Stimulated activated CD8-positive, alpha-beta memory T cell treated with anti-CD3 and anti-CD28 coated beads, Interleukin-7, amount 100 ng/mL, for 1 hour (primary cell): ENCODE measurements around the gene ENO4.

Experiments used
- DNase-seq, 2 donors: peaks; one replicate each; pipeline ENCODE4 v3.0.0-alpha.2; 2020; ENCODE audit warnings: low read depth in 2 of 2

Gene ENO4, protein sequence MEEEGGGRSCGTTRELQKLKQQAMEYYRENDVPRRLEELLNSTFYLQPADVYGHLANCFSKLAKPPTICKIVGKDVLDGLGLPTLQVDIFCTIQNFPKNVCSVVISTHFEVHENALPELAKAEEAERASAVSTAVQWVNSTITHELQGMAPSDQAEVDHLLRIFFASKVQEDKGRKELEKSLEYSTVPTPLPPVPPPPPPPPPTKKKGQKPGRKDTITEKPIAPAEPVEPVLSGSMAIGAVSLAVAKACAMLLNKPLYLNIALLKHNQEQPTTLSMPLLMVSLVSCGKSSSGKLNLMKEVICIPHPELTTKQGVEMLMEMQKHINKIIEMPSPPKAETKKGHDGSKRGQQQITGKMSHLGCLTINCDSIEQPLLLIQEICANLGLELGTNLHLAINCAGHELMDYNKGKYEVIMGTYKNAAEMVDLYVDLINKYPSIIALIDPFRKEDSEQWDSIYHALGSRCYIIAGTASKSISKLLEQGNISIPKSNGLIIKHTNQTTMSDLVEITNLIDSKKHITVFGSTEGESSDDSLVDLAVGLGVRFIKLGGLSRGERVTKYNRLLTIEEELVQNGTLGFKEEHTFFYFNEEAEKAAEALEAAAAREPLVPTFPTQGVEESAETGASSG

GRCh38 chr10:116849248-116850057 is at the start of gene ENO4:
ENO4 (plus strand) TSS chr10:116849499; CDS start chr10:116849567, 68 bp downstream.
- no peak for DNase-seq

- DNase-seq = no peak
Measured at GRCh38 chr10:116800286-116800929, 48.9 kb upstream of the ENO4 start.

DNA sequence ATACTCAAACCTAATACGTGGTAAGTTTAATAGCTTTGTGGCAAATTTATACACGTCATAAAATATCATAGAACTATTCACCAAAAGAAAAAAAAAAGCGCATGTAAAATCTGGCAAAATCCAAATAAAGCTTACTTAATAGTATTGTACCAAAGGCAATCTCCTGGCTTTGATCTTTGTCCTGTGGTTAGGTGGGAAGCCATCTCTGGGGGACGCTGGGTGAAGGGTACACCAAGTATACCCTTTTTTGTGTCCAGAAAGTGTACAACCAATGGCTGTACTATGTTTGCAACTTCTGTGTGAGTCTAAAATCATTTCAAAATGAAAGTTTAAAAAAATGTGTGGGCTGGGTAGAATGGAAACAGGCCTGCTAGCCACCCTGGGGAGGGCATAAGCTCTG is 47.6 kb upstream of the ENO4 start:
- no peak for DNase-seq

- DNase-seq = no peak
Measured at GRCh38 chr10:116802474-116802873, 46.8 kb upstream of the ENO4 start.

DNA sequence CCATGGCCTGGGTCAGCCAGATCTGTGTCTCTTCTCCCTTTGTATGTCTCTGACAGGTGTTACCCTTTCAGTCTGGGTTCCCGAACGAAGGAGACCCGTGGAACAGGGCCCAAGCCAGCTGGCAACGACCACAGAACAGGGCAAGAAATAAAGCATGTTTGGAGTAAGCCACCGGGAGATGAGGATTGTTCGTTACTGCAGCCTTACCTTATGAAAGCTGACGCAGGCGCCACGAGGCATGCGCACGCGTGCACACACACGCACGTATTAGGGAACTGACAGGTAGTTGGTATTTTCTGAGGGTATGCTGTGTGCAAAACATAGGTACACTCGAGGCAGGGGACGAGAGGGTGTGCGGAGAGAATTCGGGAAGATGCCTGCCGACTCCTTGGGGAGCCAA is 46.4 kb upstream of the ENO4 start:
- DNase-seq = no peak

- DNase-seq = no peak
Measured at GRCh38 chr10:116803451-116804249, 45.6 kb upstream of the ENO4 start.

- DNase-seq = no peak
Measured at GRCh38 chr10:116808706-116809105, 40.6 kb upstream of the ENO4 start.

GRCh38 chr10:116809483-116810119 is 39.7 kb upstream of the ENO4 start:
- no peak for DNase-seq

DNA sequence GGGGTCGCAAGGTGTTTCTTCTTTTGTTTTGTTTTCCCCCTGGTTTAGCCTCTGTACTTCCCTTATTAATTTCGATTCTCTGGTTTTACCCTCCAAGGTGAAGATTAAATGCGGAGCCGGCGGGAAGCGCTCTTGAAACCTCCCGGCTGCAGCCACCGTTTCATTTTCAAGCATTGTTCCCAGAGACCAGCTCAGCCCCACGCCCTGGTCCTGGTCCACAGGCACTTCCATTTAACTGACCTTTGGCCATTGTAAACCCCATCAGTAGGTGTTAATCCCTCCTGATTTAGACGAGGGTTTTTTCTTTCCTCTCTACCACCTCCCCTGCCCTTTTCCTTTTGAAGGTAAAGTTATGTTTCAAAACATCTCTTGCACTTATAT is 39.2 kb upstream of the ENO4 start:
- DNase-seq = no peak

DNA sequence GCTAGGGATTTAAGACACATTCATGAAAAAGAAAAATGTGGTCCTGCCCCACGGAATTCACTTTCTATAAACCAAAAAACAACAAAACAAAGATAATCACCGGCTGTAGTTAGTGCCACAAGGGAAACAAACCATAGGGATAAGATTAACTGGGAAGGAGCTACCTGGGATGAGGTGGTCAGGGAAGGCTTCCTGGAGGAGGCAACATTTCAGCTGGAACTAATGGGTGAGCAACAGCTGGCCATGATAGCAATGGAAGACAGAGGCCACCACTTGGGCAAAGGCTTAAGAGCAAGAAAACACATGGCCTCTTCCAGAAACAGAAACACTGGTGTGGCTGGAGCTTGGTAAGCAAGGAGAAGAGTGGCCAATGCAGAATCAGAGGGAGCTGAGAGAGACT is 38.4 kb upstream of the ENO4 start:
- DNase-seq = no peak

DNA sequence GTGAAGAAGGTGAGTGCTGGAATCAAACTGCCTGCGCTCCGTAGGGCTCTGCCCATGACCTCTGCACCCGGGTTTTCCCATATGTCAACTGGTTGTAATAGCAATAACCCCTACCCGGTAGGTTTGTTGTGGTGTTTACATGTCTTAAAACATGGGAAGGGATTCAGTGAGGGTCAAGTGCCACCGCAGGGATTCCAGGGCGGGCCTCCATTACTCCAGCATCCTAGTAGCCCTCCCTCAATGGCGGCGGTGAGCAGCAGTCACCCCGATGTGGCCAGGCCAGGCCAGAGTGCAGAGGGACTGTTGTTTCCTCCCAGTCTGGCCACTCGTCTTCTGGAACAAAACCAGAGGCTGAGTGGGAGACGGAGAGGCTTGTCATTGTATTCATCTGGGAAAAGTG is 37.6 kb upstream of the ENO4 start:
- DNase-seq = no peak

DNA sequence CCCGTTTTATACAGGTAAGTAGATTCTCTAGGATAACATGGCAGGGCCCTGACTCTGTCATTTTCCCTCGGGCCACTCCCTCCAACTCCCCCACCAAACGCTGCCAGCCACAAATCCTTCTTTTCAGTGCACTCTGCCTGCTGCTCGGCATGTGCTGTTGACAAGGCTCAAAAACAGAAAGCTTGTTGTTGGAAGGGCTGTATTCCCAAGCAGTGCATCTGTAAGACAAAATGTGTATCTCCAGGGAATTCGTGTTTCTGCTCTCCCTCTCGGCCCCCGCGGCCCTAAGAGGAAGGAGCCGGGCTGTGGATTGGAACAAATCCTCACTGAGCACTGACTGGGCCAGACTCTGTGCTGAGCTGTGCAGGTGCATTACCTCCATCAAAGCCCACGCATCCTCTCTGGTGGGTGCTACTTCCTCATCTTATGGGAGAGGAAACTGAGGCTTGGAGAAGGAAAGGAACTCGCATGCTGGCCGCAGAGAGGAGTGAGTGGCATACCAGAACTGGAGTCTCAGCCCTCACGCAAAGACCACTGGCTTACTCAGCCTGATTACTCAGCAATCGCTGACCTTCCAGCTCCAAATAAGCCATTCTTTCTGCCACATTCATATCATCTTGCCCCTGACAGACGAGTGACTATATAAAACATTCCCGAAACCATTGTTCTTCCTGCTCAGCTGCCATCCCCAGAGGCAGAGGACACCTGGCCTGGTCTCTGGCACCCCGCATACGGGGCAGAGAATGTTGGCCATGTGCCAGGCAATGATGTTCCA is 33.5 kb upstream of the ENO4 start:
- DNase-seq = no peak

- DNase-seq = no peak
Measured at GRCh38 chr10:116817178-116817577, 32.1 kb upstream of the ENO4 start.

DNA sequence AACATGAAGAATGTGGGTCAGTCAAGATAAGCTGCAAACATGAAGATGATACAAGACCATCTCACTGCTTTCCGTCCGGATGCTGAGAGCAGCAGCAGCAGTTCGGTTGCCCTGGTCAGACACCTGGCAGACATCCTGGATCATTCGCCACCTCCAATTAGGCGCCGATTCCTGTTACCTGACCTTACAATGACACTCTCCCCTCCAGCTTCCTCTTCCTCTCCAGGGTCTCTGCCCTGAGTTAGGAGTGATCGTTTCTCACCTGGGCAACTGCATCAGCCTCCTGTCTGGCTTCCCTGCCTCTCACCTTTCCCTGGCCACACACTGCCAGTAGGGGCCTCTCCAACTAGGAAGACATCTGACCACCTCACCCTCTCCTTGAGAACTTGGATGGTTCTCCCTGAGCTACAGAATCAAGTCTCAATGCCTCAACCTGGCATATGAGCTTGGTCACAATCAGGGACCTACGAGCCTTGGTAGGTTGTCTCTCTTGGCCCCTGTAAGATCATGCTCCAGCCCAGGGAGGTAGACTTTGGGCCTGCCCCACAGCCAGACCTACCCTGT is 31.4 kb upstream of the ENO4 start:
- no peak for DNase-seq

DNA sequence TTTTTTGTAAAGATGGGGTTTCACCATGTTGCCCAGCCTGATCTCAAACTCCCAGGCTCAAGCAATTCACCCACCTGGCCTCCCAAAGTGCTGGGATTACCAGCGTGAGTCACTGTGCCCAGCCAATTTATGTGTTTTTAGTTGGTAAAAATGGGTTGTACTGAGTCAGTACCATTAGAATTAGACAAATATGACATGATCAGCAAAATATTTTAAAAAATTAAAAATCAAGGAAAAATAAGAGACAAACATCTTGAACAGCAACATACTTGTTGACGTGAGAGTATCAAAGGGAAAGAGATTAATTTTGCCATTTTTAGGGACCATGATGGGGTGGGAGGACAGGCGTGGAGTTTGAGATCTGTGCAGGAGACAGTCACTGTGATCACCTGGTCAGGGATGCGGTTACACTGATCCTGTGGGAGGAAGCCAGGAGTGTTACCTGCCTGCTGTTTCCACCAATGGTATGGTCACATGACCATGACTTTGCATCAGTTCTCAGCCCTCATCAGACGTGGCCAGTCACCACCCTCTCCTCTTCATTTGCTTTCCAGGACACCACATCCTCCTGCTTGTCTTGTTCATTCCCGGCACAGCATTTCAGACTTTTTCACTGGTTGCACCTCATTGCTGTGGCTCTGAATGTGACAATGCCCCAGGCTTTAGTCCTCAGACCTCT is 29.2 kb upstream of the ENO4 start:
- DNase-seq = no peak

DNA sequence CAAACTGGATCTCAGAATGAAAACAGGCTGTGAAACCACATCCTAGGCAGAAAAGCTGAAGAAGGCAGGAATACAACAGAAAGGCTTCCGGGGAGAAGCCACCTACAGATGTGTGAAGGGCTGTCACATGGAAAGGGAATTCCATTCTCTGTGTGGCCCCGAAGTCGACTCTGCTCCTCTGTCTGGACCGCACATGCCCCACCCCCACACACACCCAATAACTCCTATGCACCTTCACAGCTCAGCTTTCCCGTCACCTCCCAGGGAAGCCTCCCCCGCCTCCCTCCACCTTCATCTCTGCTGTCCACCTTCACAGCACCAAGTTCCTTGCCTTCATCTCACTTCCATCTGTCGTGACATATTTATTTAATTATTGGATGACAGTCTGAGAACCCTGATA is 23.4 kb upstream of the ENO4 start:
- DNase-seq = no peak

- no peak for DNase-seq
Measured at GRCh38 chr10:116826803-116827202, 22.5 kb upstream of the ENO4 start.

GRCh38 chr10:116827214-116827671 is 22.1 kb upstream of the ENO4 start:
- no peak for DNase-seq

DNA sequence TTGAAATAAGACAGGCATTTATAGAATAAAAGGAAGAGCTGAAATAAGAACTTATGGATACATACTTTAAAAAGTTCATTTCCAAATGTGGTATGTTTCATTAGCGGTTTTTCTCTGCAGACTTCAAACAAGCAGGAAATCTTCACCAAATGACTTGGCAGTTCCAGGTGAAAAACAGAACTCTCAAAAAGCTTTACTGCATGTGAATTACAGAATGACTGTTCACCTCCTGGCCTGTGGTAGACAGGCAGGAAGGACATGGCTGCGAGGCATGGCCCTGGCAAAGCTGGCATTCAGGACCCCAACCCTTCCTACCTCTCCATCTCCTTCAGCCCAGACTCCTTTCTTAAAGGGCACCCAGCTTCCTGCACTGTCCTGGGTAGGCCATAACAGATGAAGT is 21.2 kb upstream of the ENO4 start:
- DNase-seq = no peak
